ENCODE results near the gene GAPVD1.
"Not testable (repeated sequence)": the region's sequence is repeated elsewhere in the genome, so short reads cannot be mapped to it uniquely, and the experiment has no call there.

GAPVD1 gene

DNA sequence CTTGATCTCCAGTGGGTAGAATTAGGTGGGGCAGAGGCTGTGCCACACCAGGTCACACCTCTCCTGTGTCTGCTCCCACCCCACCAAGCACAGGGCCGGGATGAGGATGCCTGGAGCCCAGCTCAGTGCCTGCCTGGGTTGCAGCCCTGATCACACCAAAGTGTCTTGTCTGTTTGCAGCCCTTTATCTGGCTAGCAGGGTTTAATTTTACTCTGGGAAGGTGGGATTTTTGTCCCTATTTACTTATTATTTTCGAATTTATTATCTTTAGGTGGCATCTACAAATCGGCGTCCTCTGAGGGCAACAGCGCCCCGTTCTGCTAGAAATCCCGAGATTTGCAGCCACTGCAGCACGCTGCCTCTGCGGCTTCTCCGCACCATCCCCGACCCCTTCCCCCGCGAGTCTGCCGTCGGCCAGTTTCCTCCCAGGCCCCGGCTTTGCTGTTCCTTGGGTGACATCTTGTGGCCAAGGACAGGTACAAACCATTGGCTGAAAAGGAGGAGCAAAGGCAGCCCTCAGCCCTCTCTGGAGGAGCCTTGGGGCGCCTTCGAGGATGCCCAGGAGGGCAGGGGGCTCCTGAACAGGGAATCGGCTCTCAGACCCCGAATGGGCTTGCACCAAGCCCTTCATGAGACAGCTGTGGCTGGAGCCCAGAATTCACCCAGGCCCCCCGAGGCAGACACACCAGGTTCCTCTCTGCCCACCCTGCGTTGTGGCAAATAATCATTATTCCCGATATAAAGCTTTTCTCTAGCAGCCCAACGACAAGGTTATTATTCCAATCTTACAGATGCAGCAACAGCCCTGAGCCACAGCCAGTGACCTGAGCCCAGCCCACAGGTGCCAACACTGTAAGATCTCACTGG is 113.0 kb downstream of the GAPVD1 start:
- peak; percentile 51 for DNase-seq

DNA sequence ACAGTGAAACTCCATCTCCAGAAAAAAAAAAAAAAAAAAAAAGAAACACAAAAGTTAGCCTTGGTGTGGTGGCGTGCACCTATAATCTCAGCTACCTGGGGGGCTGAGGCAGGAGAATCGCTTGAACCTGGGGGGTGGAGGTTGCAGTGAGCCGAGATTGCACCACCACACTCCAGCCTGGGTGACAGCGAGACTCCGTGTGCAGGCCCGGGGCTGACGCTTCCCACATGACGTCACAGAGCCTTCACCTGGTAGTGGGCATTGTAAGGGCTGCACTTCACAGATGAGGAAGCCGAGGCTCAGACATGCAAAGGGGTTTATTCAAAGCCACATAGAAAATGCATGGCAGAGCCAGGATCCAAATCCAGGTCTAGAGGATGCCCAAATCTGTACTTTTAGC is 114.2 kb downstream of the GAPVD1 start:
- DNase-seq: no peak

GRCh38 chr9:125376261-125377226 is 114.9 kb downstream of the GAPVD1 start:
- no peak for DNase-seq

DNA sequence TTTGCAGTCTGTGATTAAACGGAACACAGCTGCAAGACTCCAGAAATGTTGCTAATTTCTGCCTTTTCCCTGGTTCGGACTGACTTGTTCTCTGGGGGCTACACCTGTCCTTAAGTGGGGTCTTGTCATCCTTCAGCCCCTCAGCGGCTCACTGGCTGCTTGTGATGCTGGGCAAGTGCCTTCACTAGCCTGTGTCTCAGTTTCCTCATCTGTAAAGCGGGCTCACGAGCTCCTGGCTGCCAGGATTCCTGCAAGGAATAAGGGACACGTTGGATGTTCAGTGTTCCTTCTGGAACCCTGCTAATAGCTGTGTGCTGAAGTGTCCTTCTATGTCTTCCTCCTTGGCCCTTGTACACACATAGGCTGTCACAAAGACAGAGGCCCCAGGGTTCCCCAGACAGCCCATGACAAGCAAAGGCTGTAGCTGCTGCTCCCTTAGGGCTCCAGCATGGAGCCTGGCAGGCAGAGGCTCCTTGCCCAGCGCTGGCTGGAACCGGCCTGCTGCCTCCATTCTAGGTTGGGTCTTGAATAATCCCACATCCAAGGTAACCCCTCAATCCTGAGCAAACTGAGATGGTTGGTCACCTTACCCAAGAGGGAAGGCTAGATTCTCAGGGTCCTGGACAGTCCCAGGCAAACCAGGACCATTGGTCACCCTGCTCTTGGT is 116.1 kb downstream of the GAPVD1 start:
- no peak for DNase-seq

DNA sequence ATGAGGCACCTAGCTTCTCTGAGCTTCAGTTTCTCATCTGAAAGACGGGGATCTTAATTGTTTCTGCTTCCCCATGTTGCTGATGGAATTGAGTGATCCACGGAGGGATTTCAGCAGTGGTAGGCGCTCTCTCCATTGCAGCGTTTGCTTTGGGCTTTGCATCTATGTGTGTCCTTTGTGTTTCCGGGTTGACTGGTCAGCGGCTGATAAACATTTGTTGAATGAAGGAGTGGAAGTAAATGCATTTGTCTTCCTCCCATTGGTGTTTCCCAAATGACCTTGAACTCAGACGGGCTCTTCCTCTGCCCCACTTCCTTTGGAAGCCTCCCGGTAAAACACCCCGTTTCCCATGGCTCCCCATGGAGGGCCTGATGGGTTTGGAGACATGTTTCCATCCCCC is 117.2 kb downstream of the GAPVD1 start:
- no peak for DNase-seq

DNA sequence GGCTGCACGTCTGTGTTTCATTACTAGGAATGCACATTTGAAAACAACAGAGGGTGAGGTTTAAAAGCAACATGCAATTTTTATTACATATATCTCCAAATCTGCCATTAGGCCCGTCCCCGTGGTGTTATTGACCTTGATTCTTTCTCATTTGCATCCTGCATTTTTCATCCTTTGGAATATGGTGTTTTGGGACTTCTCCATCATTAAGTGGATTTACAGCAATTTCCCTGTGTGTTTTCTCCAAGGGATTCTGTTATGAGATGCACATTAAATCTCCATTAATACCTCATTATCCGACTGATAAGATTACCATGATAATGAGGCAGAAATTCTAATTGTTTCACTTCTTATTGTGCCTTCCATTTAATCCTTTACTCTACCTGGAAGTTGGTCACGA is 117.6 kb downstream of the GAPVD1 start:
- no peak for DNase-seq

- DNase-seq: no peak
Observed at GRCh38 chr9:125380406-125380805, 118.8 kb downstream of the GAPVD1 start.

DNA sequence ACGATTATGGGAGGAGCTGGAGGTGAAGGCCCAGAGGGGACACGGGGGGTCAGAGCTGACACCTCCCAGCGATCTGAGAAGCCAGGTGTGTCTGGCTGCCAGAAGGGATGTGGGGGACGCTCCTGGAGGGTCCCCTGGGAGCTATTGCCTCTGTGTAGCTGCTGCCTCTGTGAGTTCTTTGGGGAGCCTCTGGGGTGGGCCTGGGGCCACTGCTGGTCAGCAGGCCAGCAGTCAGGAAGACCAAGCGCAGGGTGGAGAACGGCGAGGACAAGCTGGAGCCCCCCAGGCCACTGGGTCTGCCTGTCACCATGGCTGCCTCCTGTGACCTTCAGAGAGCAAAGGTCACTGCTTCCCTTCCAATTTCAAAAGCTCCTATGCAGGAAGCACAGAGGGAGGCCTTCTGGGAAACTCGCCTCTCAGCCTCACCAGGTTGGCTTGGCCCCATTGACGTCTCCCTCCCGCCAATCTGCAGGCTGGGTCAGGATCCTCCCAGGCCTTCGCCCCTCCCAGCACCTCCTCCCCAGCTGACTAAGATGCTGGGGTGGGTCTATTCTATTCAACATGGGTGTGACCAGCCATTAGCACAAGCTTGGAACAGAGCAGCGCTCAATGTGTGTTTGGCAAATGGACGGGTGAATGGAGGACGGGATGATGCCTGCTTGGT is 126.4 kb downstream of the GAPVD1 start:
- DNase-seq: no peak

- no peak for DNase-seq
Observed at GRCh38 chr9:125388978-125389377, 127.4 kb downstream of the GAPVD1 start.

- no peak for DNase-seq
Observed at GRCh38 chr9:125391704-125392103, 130.1 kb downstream of the GAPVD1 start.

DNA sequence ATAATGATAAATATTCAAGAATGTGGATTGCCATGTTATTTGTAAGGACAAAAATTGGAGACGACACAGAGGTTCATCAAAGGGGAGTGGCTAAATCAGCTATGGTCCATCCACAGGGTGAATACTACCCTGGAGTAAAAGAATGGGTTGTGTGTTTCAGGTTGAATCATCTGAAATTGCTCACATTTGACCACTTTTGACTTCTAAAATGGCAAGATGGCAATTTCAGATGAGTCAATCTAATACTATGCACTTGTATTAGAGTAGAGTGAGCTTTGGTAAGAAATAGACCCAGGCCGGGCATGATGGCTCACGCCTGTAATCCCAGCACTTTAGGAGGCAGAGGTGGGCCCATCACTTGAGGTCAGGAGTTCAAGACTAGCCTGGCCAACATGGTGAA is 131.8 kb downstream of the GAPVD1 start:
- no peak for DNase-seq

GRCh38 chr9:125396799-125397198 is 135.2 kb downstream of the GAPVD1 start:
- no peak for DNase-seq

DNA sequence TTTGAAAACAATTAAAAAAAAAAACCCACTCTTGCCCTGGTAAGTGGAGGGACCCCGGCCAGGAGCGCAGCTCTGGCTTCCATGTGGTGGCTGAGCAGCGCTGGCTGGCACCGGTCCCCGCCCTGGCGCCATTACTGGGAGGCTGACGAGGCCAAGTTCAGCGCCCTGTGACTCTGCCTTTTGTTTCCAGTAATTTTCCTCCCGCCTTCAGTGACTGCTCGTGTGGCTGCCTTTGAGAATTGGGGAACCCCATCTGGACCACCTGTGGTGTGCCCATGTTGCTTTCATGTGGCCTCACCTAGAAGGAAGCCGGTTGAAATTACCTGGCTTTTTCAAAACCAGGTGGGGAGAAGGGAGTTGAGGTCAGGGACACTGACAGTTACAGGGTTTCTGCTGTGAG is 136.1 kb downstream of the GAPVD1 start:
- DNase-seq: no peak

GRCh38 chr9:125398243-125398642 is 136.6 kb downstream of the GAPVD1 start:
- DNase-seq: no peak

DNA sequence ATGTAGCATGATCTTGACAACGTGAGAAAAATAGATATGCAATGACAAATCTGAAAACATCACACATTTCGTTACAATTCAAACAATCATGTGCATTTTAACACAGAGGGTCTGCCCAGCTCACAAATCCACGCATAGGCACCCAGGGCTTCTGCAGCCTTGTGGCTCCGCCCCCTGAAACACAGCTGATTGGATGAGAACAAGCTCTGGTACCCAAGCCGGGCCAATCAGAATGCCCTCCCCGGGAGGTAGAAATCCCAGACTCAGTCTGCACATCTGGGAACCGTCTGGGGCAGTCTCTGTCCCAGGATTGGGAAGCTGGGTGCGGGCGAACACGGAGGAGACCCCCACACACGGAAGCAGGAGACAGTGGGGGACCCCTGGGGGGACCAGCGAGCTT is 137.5 kb downstream of the GAPVD1 start:
- DNase-seq: no peak

GRCh38 chr9:125399666-125400065 is 138.0 kb downstream of the GAPVD1 start:
- DNase-seq: no peak

DNA sequence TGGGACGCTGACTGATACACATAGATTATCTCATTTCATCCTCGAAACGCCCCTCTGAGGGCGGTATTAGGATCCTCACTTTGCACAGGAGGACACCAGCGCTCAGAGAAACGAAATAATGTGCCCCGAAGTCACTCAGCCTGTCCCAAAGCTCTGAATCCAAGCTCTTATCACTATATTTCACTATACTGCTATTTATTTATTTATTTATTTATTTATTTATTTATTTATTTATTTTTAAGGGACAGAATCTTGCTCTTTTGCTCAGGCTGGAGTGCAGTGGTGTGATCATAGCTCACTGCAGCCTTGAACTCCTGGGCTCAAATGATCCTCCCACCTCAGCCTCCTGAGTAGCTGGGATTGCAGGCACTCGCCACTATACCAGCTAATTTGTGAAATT is 138.6 kb downstream of the GAPVD1 start:
- DNase-seq: not testable (repeated sequence)

- DNase-seq: no peak
Observed at GRCh38 chr9:125400725-125401716, 139.4 kb downstream of the GAPVD1 start.

DNA sequence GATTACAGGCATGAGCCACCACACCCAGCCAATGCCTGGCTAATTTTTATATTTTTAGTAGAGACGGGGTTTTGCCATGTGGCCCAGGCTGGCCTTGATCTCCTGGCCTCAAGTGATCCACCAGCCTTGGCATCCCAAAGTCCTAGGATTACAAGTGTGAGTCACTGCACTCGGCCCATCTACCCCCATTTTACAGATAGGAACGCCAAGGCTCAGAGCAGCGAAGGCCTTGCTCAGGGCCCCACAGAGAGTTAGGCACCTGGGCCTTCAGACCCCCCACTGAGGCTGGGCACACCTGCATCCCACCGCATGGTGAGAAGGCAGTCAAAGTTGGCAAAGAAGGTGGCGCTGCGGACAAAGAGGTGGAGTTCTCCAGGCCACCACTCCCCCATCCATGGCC is 143.1 kb downstream of the GAPVD1 start:
- no peak for DNase-seq

DNA sequence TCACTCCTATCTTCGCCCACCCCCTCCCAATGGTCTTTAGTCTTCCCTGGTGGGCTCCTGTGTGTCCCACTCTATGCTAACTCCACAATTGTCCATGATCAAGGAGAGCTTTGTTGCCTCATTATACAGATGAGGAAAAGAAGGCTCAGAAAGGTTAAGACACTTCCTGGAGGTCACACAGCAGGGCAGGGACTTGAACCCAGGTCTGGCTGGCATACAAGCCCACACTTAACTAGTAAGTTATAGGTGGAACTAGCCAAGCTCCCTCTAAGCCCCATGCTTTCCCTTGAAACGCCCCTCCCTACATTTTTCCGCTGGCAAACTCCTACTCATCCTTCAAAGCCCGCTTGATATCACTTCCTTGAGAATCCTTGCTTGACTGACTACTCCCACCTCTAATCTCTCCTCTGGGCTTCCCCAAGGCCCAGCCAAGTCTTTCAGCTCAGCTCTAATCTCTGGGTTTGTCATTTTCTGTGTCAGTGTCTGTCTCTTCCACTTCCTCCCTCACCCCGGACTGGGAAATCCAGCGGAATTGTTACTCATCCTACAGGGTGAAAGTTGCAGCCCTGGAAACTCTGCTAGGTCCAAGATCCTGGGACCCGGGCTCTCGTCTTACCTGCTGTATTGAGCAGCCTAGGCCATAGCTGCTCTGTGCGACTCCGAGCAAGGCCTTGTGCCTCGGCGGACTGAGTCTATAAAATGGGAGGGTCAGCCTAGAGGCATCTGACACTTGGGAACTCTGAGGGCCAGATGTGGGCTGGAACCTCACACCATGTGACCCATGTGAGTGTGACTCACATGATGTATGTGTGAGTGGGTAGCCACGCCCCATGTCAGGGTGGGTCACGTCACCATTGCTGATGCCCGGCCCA is 144.5 kb downstream of the GAPVD1 start:
- DNase-seq: no peak

- DNase-seq: no peak
Observed at GRCh38 chr9:125406810-125407087, 145.1 kb downstream of the GAPVD1 start.
